Measurements from ENCODE around the gene TRH.

TRH gene

GRCh38 chr3:129950318-129951046 is 24.0 kb upstream of the TRH start:
- TF ChIP-seq, protein P1, sequence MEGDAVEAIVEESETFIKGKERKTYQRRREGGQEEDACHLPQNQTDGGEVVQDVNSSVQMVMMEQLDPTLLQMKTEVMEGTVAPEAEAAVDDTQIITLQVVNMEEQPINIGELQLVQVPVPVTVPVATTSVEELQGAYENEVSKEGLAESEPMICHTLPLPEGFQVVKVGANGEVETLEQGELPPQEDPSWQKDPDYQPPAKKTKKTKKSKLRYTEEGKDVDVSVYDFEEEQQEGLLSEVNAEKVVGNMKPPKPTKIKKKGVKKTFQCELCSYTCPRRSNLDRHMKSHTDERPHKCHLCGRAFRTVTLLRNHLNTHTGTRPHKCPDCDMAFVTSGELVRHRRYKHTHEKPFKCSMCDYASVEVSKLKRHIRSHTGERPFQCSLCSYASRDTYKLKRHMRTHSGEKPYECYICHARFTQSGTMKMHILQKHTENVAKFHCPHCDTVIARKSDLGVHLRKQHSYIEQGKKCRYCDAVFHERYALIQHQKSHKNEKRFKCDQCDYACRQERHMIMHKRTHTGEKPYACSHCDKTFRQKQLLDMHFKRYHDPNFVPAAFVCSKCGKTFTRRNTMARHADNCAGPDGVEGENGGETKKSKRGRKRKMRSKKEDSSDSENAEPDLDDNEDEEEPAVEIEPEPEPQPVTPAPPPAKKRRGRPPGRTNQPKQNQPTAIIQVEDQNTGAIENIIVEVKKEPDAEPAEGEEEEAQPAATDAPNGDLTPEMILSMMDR (IDR thresholded peaks at IDR 0.05; ENCODE audit: low read depth, low read length), result no peak
- no peak for DNase-seq (ENCODE audit: extremely low read depth, low read depth)

- DNase-seq (ENCODE audit: extremely low read depth, low read depth), result no peak
- TF ChIP-seq, protein P1 (IDR thresholded peaks at IDR 0.05; ENCODE audit: low read depth, low read length), result no peak
Measured at GRCh38 chr3:129952556-129953355, 21.8 kb upstream of the TRH start.

GRCh38 chr3:129953621-129954020 is 20.9 kb upstream of the TRH start:
- TF ChIP-seq, protein P1 (IDR thresholded peaks at IDR 0.05; ENCODE audit: low read depth, low read length), result no peak
- DNase-seq (ENCODE audit: extremely low read depth, low read depth), result no peak

DNA sequence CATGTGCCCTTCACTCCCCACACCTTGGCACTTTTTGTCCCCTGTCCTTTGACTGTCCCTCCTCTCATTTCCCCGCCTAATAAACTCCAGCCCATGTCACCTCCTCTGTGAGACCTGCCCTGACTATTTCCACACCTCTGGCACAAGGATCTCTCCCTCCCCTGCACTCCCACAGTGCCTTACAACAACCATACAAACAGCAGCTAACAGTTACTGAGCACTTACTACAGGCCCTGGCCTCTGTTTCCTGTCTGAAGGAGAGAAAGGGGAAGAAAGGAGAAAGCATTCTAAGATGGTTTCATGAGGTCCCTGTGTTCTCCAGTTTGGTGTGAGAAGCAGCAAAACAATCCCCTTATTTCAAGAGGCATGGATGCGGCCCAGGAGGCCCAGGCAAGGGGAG is 20.0 kb upstream of the TRH start:
- TF ChIP-seq, protein P1 (IDR thresholded peaks at IDR 0.05; ENCODE audit: low read depth, low read length), result no peak
- no peak for DNase-seq (ENCODE audit: extremely low read depth, low read depth)

GRCh38 chr3:129956936-129957335 is 17.6 kb upstream of the TRH start:
- no peak for DNase-seq (ENCODE audit: extremely low read depth, low read depth)
- TF ChIP-seq, protein P1 (IDR thresholded peaks at IDR 0.05; ENCODE audit: low read depth, low read length), result no peak

- TF ChIP-seq, protein P1 (IDR thresholded peaks at IDR 0.05; ENCODE audit: low read depth, low read length), result no peak
- no peak for DNase-seq (ENCODE audit: extremely low read depth, low read depth)
Measured at GRCh38 chr3:129958755-129959154, 15.8 kb upstream of the TRH start.

GRCh38 chr3:129961141-129961541 is 13.4 kb upstream of the TRH start:
- TF ChIP-seq, protein P1 (IDR thresholded peaks at IDR 0.05; ENCODE audit: low read depth, low read length), result no peak
- DNase-seq (ENCODE audit: extremely low read depth, low read depth), result no peak
